ENCODE measurements around the gene SYT15. TPM values are rescaled to one million over a fixed set of nuclear protein-coding genes. Genes with fewer than 3 reads are reported as not detected.

The SYT15 gene
- total RNA-seq, 2 donors from 2014 or later, result 1.6 to 7.0 TPM

- Histone ChIP-seq H3K27me3 (replicated peaks; ENCODE audit: insufficient read depth) (no peaks in the 10 kb centered on the region), H3K4me1 (replicated peaks) (peaks cover 4% of the 10 kb centered on the region), H3K4me3 (no peak overlapping the region), H3K36me3 (no peaks in the 10 kb centered on the region), H3K27ac (no peak overlapping the region), H3K9me3 (no peaks in the 10 kb centered on the region)
- TF ChIP-seq POLR2AphosphoS5 (IDR thresholded peaks at IDR 0.05), result no peak
- no peak for TF ChIP-seq POLR2A (IDR thresholded peaks at IDR 0.05)
- intact Hi-C loops (cut with DNase I), result loop anchor here (10.0 kb wide), 1 partner anchor 325 kb away; no protein-coding TSS in a partner anchor
- DNase-seq (ENCODE audit: low spot score), result peak; percentile 10
- 86% methylated on average over 20 of the region's 20 CpGs for WGBS
These were observed 28.7 kb upstream of the SYT15 start for GRCh38 chr10:46550076-46550790.

- TF ChIP-seq CTCF (IDR thresholded peaks at IDR 0.05) (no peak), POLR2A (IDR thresholded peaks at IDR 0.05) (no peak), POLR2AphosphoS5 (IDR thresholded peaks at IDR 0.05) (no peak)
- intact Hi-C loops (cut with DNase I), result loop anchor here (10.0 kb wide), 1 partner anchor 326 kb away; no protein-coding TSS in a partner anchor
- WGBS, result 80% methylated on average over 8 of the region's 8 CpGs
- Histone ChIP-seq H3K4me1 (replicated peaks) (peaks cover 7% of the 10 kb centered on the region), H3K4me3 (no peak overlapping the region), H3K36me3 (no peaks in the 10 kb centered on the region), H3K27me3 (replicated peaks; ENCODE audit: insufficient read depth) (no peaks in the 10 kb centered on the region), H3K27ac (no peak overlapping the region), H3K9me3 (no peaks in the 10 kb centered on the region)
- DNase-seq (ENCODE audit: low spot score), result peak; percentile 4
These were observed 27.9 kb upstream of the SYT15 start for GRCh38 chr10:46550795-46551700.

GRCh38 chr10:46551701-46552525, 27.0 kb upstream of the SYT15 start:
- peak; percentile 6 for DNase-seq (ENCODE audit: low spot score)
- 89% methylated on average over 12 of the region's 12 CpGs for WGBS

GRCh38 chr10:46552526-46553237, 26.2 kb upstream of the SYT15 start:
- Histone ChIP-seq H3K4me1 (replicated peaks) (peaks cover 7% of the 10 kb centered on the region), H3K36me3 (no peaks in the 10 kb centered on the region), H3K27ac (no peak overlapping the region), H3K27me3 (replicated peaks; ENCODE audit: insufficient read depth) (no peaks in the 10 kb centered on the region), H3K9me3 (no peaks in the 10 kb centered on the region), H3K4me3 (no peak overlapping the region)
- 73% methylated on average over 10 of the region's 10 CpGs for WGBS
- intact Hi-C loops (cut with DNase I), result loop anchor here (10.0 kb wide), 1 partner anchor 328 kb away; no protein-coding TSS in a partner anchor
- peak; percentile 77 for DNase-seq (ENCODE audit: low spot score)
- TF ChIP-seq POLR2AphosphoS5 (IDR thresholded peaks at IDR 0.05), result peak; percentile 84
- no peak for TF ChIP-seq POLR2A (IDR thresholded peaks at IDR 0.05)

More at GRCh38 chr10:46551701-46552525, 27.0 kb upstream of the SYT15 start:
- TF ChIP-seq POLR2A (IDR thresholded peaks at IDR 0.05), result no peak
- TF ChIP-seq CTCF (IDR thresholded peaks at IDR 0.05), result no peak
- no peak for TF ChIP-seq POLR2AphosphoS5 (IDR thresholded peaks at IDR 0.05)
- H3K4me3 ChIP-seq, result no peak overlapping the region
- intact Hi-C loops (cut with DNase I), result loop anchor here (10.0 kb wide), 1 partner anchor 327 kb away; no protein-coding TSS in a partner anchor
- no peaks in the 10 kb centered on the region for H3K9me3 ChIP-seq
- no peaks in the 10 kb centered on the region for H3K36me3 ChIP-seq
- H3K4me1 ChIP-seq (replicated peaks), result peaks cover 7% of the 10 kb centered on the region
- H3K27ac ChIP-seq, result no peak overlapping the region
- no peaks in the 10 kb centered on the region for H3K27me3 ChIP-seq (replicated peaks; ENCODE audit: insufficient read depth)
